SK-N-SH treated with all-trans-retinoic acid at 6 μM for 48 hours (cell line): Measurements from ENCODE around the gene CAPN12.

Experiments
- ARNTL ChIP-seq: fragments of 450-650 bp; formaldehyde crosslinking; IDR thresholded peaks from 2 replicates; pipeline ENCODE4 v1.5.0; 2020; ENCODE audit warnings: low read depth, mild to moderate bottlenecking, moderate library complexity, borderline replicate concordance
- CSDC2 ChIP-seq: fragments of 250-450 bp; sonication (Bioruptor Pico); IDR thresholded peaks from 2 replicates; pipeline ENCODE4 v1.5.0; 2020; ENCODE audit warnings: mild to moderate bottlenecking, moderate library complexity
- OSR1 ChIP-seq: fragments of 250-450 bp; sonication (Bioruptor Pico); IDR thresholded peaks from 2 replicates; pipeline ENCODE4 v1.8.0; 2022; ENCODE audit warnings: moderate library complexity, mild to moderate bottlenecking, inconsistent platforms
- RARB ChIP-seq: fragments of 250-450 bp; sonication (Bioruptor Pico); IDR thresholded peaks from 2 replicates; pipeline ENCODE4 v1.8.0; 2021; ENCODE audit warnings: mild to moderate bottlenecking, moderate library complexity
- TOX ChIP-seq: fragments of 250-450 bp; sonication (Bioruptor Pico); IDR thresholded peaks from 2 replicates; pipeline ENCODE4 v1.8.0; 2021; ENCODE audit warnings: mild to moderate bottlenecking, moderate library complexity, borderline replicate concordance
- ZC3H10 ChIP-seq: fragments of 250-450 bp; sonication (Bioruptor Pico); IDR thresholded peaks from 2 replicates; pipeline ENCODE4 v1.5.1; 2021; ENCODE audit warnings: mild to moderate bottlenecking, moderate library complexity
- ZFP3 ChIP-seq: fragments of 250-450 bp; sonication (Bioruptor Pico); IDR thresholded peaks from 2 replicates; pipeline ENCODE4 v1.5.0; 2020; ENCODE audit warnings: mild to moderate bottlenecking, moderate library complexity
- ZFP30 ChIP-seq: fragments of 450-650 bp; formaldehyde crosslinking; IDR thresholded peaks from 2 replicates; pipeline ENCODE4 v1.5.0; 2022; ENCODE audit warnings: mild to moderate bottlenecking, moderate library complexity
- ZNF70 ChIP-seq: fragments of 450-650 bp; formaldehyde crosslinking; IDR thresholded peaks from 2 replicates; pipeline ENCODE4 v1.5.0; 2020; ENCODE audit warnings: mild to moderate bottlenecking, moderate library complexity
- TF ChIP-seq, protein P1 (sequence below): fragments of 250-450 bp; sonication (Bioruptor Pico); IDR thresholded peaks from 2 replicates; pipeline ENCODE4 v1.8.0; 2021; ENCODE audit warnings: low read depth, mild to moderate bottlenecking, moderate library complexity, borderline replicate concordance
- TF ChIP-seq, protein P2 (sequence below): fragments of 250-450 bp; sonication (Bioruptor Pico); IDR thresholded peaks from 2 replicates; pipeline ENCODE4 v1.8.0; 2020; ENCODE audit warnings: mild to moderate bottlenecking, moderate library complexity, borderline replicate concordance
- TF ChIP-seq, protein P3 (sequence below): fragments of 250-450 bp; sonication (Bioruptor Pico); IDR thresholded peaks from 2 replicates; pipeline ENCODE4 v1.5.1; 2021; ENCODE audit warnings: mild to moderate bottlenecking, moderate library complexity

DNA sequence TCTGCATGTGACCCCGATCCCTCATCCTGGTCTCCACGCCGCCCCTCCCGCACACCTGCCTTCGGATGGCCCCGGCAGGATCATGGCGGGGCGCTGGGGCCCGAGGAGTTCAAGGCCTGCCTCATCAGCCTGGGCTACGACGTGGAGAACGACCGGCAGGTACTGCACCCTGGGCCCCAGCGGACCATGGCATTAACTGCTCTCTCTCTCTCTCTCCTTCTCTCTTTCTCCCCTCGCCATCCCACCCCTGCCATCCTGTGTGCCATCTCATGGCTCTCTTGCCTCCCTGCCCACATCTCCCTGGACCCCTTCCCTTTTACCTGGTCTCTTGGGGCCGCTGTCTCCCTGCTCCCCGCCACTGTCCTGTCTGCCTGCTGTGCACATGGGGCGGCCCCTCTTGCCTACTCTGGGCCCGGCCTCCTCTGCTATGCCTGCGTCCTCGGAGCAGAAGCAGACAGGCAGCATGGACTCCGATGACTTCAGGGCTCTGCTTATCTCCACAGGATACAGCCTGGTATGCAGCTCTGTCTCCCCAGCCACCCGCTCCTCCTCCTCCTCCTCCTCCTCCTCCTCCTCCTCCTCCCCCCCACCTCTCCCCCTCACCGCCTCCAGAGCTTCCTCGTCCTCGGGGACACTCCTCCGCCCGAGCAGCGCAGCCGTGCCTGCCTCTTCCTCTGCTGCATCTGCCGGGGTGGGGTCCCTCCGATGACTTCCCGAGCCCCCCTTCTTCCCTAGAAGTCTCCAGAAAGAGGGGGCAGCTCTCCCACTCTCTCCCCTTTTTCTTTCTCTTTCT, 16.2 kb downstream of the CAPN12 start:
- TF ChIP-seq TOX (CRISPR knock-in tag) (no peak), ZFP30 (CRISPR knock-in tag) (no peak), OSR1 (no peak), CSDC2 (CRISPR knock-in tag) (no peak), RARB (CRISPR knock-in tag) (no peak), ARNTL (no peak), ZFP3 (CRISPR knock-in tag) (no peak), ZC3H10 (no peak), ZNF70 (no peak)
- TF ChIP-seq, protein P1, sequence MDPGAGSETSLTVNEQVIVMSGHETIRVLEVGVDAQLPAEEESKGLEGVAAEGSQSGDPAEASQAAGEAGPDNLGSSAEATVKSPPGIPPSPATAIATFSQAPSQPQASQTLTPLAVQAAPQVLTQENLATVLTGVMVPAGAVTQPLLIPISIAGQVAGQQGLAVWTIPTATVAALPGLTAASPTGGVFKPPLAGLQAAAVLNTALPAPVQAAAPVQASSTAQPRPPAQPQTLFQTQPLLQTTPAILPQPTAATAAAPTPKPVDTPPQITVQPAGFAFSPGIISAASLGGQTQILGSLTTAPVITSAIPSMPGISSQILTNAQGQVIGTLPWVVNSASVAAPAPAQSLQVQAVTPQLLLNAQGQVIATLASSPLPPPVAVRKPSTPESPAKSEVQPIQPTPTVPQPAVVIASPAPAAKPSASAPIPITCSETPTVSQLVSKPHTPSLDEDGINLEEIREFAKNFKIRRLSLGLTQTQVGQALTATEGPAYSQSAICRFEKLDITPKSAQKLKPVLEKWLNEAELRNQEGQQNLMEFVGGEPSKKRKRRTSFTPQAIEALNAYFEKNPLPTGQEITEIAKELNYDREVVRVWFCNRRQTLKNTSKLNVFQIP (CRISPR knock-in tag): no peak
- TF ChIP-seq, protein P2, sequence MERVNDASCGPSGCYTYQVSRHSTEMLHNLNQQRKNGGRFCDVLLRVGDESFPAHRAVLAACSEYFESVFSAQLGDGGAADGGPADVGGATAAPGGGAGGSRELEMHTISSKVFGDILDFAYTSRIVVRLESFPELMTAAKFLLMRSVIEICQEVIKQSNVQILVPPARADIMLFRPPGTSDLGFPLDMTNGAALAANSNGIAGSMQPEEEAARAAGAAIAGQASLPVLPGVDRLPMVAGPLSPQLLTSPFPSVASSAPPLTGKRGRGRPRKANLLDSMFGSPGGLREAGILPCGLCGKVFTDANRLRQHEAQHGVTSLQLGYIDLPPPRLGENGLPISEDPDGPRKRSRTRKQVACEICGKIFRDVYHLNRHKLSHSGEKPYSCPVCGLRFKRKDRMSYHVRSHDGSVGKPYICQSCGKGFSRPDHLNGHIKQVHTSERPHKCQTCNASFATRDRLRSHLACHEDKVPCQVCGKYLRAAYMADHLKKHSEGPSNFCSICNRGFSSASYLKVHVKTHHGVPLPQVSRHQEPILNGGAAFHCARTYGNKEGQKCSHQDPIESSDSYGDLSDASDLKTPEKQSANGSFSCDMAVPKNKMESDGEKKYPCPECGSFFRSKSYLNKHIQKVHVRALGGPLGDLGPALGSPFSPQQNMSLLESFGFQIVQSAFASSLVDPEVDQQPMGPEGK: no peak
- TF ChIP-seq, protein P3, sequence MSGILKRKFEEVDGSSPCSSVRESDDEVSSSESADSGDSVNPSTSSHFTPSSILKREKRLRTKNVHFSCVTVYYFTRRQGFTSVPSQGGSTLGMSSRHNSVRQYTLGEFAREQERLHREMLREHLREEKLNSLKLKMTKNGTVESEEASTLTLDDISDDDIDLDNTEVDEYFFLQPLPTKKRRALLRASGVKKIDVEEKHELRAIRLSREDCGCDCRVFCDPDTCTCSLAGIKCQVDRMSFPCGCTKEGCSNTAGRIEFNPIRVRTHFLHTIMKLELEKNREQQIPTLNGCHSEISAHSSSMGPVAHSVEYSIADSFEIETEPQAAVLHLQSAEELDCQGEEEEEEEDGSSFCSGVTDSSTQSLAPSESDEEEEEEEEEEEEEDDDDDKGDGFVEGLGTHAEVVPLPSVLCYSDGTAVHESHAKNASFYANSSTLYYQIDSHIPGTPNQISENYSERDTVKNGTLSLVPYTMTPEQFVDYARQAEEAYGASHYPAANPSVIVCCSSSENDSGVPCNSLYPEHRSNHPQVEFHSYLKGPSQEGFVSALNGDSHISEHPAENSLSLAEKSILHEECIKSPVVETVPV (CRISPR knock-in tag): no peak
